Measurements from ENCODE around the gene CDH5. TPM values are rescaled to one million over a fixed set of nuclear protein-coding genes. Genes with fewer than 3 reads are reported as not detected.

The CDH5 gene
- total RNA-seq, 1 experiment from 2014 or later = 3.6 TPM

DNA sequence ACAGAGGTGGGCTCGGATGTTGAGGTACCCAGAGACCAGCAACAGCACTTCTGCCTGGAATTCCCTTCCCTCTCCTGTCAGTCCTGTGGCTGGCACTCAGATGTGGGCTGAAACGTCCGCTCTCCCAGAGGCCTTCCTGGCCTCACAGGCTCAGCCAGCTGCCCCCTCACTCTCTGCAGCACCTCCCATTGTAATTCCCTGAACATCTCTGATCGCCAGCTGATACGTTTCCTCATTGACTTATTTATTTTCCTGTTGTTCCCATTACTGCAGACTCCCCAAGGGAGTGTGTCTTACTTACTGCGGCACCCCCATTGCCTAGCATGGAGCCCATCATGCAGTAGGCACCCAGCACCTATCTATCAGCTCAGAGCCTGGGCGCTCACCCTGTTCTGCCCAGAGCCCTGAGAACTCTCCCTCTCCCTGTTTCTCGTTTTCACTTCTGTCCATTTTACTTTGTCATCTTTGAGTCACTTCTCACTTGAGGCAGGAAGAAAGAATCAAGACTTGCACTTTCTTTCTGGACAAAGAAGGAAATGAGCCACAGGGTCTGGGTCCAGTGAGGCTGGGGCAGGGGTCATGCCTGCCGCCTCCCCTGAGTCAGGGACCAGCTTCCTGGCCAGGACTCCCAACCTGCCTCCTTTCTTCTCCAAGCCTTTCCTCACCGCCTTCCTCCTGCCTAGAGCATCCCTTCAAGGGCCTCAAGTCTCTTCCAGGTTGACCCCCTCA is 10.2 kb downstream of the CDH5 start:
- TF ChIP-seq, protein P1, sequence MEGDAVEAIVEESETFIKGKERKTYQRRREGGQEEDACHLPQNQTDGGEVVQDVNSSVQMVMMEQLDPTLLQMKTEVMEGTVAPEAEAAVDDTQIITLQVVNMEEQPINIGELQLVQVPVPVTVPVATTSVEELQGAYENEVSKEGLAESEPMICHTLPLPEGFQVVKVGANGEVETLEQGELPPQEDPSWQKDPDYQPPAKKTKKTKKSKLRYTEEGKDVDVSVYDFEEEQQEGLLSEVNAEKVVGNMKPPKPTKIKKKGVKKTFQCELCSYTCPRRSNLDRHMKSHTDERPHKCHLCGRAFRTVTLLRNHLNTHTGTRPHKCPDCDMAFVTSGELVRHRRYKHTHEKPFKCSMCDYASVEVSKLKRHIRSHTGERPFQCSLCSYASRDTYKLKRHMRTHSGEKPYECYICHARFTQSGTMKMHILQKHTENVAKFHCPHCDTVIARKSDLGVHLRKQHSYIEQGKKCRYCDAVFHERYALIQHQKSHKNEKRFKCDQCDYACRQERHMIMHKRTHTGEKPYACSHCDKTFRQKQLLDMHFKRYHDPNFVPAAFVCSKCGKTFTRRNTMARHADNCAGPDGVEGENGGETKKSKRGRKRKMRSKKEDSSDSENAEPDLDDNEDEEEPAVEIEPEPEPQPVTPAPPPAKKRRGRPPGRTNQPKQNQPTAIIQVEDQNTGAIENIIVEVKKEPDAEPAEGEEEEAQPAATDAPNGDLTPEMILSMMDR (conservative IDR thresholded peaks at IDR 0.05) = no peak
- TF ChIP-seq EZH2 (IDR thresholded peaks at IDR 0.05; ENCODE audit: low read depth) = no peak
- ChIA-PET POLR2A (ENCODE audit: unreplicated experiment) (no interaction called here), CTCF (no interaction called here)
- Histone ChIP-seq H3K79me2 (ENCODE audit: low read depth) (peaks cover 16% of the 10 kb centered on the region; the same call in 1 of the 2 replicates), H3F3A (ENCODE audit: insufficient read depth, low read depth) (peaks cover 41% of the 10 kb centered on the region), H2AFZ (no peak overlapping the region), H3K27me3 (ENCODE audit: insufficient read depth, low read depth) (no peaks in the 10 kb centered on the region), H3K9me3 (ENCODE audit: insufficient read depth, low read depth) (no peaks in the 10 kb centered on the region), H3K4me1 (replicated peaks; ENCODE audit: insufficient read depth) (peaks cover 58% of the 10 kb centered on the region), H3K4me2 (no peak overlapping the region), H3K9me2 (ENCODE audit: insufficient read depth) (no peaks in the 10 kb centered on the region), H3K36me3 (ENCODE audit: low read depth) (no peaks in the 10 kb centered on the region; the same call in 1 of the 2 replicates), H4K20me1 (ENCODE audit: insufficient read depth) (no peaks in the 10 kb centered on the region), H3K4me3 (no peak overlapping the region), H3K27ac (peak overlapping the region; percentile 2; the same call in 1 of the 2 replicates)
- intact Hi-C loops (cut with micrococcal nuclease; ENCODE audit: unreplicated experiment) = no loop called here
- BruUV-seq (replicated peaks) = no TSS peak
- DNase-seq = peak in 1 of 2 experiments; percentile 44

DNA sequence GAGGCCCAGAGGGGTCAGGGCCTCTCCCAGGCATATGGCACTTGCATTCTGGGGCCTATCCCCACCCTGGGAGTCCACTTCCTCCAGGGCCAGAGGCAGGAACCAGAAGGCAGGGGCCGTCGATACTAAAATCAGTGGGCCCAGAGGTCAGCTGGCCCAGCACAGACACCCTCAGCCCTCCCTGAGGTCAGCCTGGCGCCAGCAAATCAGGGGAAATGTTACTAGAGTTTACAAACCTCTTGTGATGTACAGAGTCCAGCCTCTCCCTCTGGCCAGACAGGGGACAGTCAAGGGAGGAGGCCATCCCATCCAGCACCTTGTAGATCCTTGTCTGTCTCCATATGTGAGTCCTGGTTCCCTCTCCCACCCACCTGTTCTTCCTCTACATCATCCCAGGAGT is 10.8 kb downstream of the CDH5 start:
- DNase-seq = no peak
- peaks cover 64% of the 10 kb centered on the region for H3K4me1 ChIP-seq (replicated peaks; ENCODE audit: insufficient read depth)
- CTCF ChIA-PET = no interaction called here
- H3K4me2 ChIP-seq = peak overlapping the region; percentile 75; the same call in 1 of the 2 replicates
- POLR2A ChIA-PET (ENCODE audit: unreplicated experiment) = no interaction called here
- H4K20me1 ChIP-seq (ENCODE audit: insufficient read depth) = no peaks in the 10 kb centered on the region
- H3K27ac ChIP-seq = 0 out of 2 replicates have a peak overlapping the region, but pooled peaks have one; percentile 2
- H2AFZ ChIP-seq = no peak overlapping the region
- no peaks in the 10 kb centered on the region; the same call in 1 of the 2 replicates for H3K36me3 ChIP-seq (ENCODE audit: low read depth)
- intact Hi-C loops (cut with micrococcal nuclease; ENCODE audit: unreplicated experiment) = no loop called here
- no peaks in the 10 kb centered on the region for H3K27me3 ChIP-seq (ENCODE audit: insufficient read depth, low read depth)
- H3F3A ChIP-seq (ENCODE audit: insufficient read depth, low read depth) = peaks cover 46% of the 10 kb centered on the region
- no peaks in the 10 kb centered on the region for H3K9me3 ChIP-seq (ENCODE audit: insufficient read depth, low read depth)
- H3K4me3 ChIP-seq = no peak overlapping the region
- TF ChIP-seq EZH2 (IDR thresholded peaks at IDR 0.05; ENCODE audit: low read depth) = no peak
- TF ChIP-seq, protein P1 (conservative IDR thresholded peaks at IDR 0.05) = no peak
- BruUV-seq (replicated peaks) = no TSS peak
- peaks cover 16% of the 10 kb centered on the region; the same call in 1 of the 2 replicates for H3K79me2 ChIP-seq (ENCODE audit: low read depth)
- no peaks in the 10 kb centered on the region for H3K9me2 ChIP-seq (ENCODE audit: insufficient read depth)

DNA sequence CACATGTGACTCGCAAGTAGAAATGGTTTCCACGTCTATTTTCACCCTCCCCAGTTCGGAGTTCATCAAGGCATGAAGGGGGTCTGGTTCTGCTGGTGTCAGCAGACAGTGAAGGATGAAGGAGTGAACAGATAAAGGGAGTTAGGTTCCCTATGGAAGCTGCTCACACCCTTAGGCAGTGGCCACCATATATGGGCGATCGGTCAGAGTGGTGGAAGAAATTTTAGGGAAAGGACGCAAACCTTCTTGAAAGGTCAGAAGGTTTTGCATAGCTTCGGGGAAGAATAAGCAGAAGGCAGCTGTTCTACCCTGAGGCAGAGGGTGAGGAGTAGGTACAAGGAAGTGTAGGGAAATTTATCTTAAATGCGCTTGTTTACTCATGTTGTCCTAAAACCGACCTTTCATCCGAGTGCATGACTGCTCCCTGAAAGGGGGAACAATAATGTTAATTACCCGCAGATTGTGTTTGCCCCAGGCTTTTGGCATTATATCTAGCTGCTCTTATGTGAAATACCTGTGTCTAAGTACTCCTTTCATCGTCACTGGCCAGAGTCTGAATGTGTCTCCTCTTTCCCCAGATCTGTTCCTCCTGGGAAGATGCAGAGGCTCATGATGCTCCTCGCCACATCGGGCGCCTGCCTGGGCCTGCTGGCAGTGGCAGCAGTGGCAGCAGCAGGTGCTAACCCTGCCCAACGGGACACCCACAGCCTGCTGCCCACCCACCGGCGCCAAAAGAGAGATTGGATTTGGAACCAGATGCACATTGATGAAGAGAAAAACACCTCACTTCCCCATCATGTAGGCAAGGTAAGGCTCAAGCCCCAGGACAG is 12.5 kb downstream of the CDH5 start:
- Histone ChIP-seq H3K4me1 (replicated peaks; ENCODE audit: insufficient read depth) (peaks cover 80% of the 10 kb centered on the region), H3F3A (ENCODE audit: insufficient read depth, low read depth) (peaks cover 55% of the 10 kb centered on the region), H3K27ac (peak overlapping the region; percentile 89), H3K27me3 (ENCODE audit: insufficient read depth, low read depth) (no peaks in the 10 kb centered on the region), H3K9me3 (ENCODE audit: insufficient read depth, low read depth) (no peaks in the 10 kb centered on the region), H3K36me3 (ENCODE audit: low read depth) (no peaks in the 10 kb centered on the region; the same call in 1 of the 2 replicates), H4K20me1 (ENCODE audit: insufficient read depth) (no peaks in the 10 kb centered on the region), H3K4me2 (peak overlapping the region; percentile 75), H3K9me2 (ENCODE audit: insufficient read depth) (no peaks in the 10 kb centered on the region), H3K79me2 (ENCODE audit: low read depth) (peaks cover 16% of the 10 kb centered on the region; the same call in 1 of the 2 replicates), H3K4me3 (peak overlapping the region; percentile 42; the same call in 1 of the 2 replicates), H2AFZ (0 out of 2 replicates have a peak overlapping the region, but pooled peaks have one; percentile 19)
- intact Hi-C loops (cut with micrococcal nuclease; ENCODE audit: unreplicated experiment) = no loop called here
- TF ChIP-seq EZH2 (IDR thresholded peaks at IDR 0.05; ENCODE audit: low read depth) = no peak
- TF ChIP-seq, protein P1 (conservative IDR thresholded peaks at IDR 0.05) = no peak
- POLR2A ChIA-PET (ENCODE audit: unreplicated experiment) = interaction anchor here (0.9 kb wide), 1 partner anchor 162 kb away, joined by 4 read pairs; no protein-coding TSS in a partner anchor
- DNase-seq = peak; percentile 53 to 97
- BruUV-seq (replicated peaks) = no TSS peak
- CTCF ChIA-PET = interaction anchor here (1.1 kb wide), 1 partner anchor 13 kb away, joined by 3 read pairs; no protein-coding TSS in a partner anchor
